Measurements from ENCODE around the gene SMCO4.
A peak's percentile ranks its signal among the peaks of the same experiment; 100 is the strongest.

Gene SMCO4

GRCh38 chr11:93543292-93543977, at the start of gene SMCO4:
SMCO4 (minus strand) TSS chr11:93543391; CDS start chr11:93479189, 64,202 bp downstream.
- TF ChIP-seq EZH2phosphoT487 (conservative IDR thresholded peaks at IDR 0.05; ENCODE audit: low read length) (no peak), CTCF (IDR thresholded peaks at IDR 0.05; ENCODE audit: insufficient read depth, low read length, poor library complexity, severe bottlenecking) (peak; percentile 52)
- Histone ChIP-seq H3F3A (ENCODE audit: insufficient read depth) (no peaks in the 10 kb centered on the region), H3K79me2 (ENCODE audit: insufficient read depth, low read length) (no peaks in the 10 kb centered on the region), H3K4me3 (ENCODE audit: insufficient read depth, low read length, poor library complexity, severe bottlenecking) (peak within 1 kb of the TSS; percentile 44), H2AFZ (ENCODE audit: low read depth, low read length, severe bottlenecking) (peak within 1 kb of the TSS; percentile 60), H3K27me3 (ENCODE audit: low read length) (no peaks in the 10 kb centered on the region), H3K27ac (ENCODE audit: low read depth, low read length) (no peak within 1 kb of the TSS), H3K9me3 (ENCODE audit: insufficient read depth, low read length) (no peaks in the 10 kb centered on the region), H3K9me2 (replicated peaks; ENCODE audit: insufficient read depth, low read length) (no peaks in the 10 kb centered on the region), H4K20me1 (ENCODE audit: low read depth, low read length) (no peaks in the 10 kb centered on the region), H3K36me3 (ENCODE audit: low read length) (no peaks in the 10 kb centered on the region), H3K9ac (ENCODE audit: low read length) (peak within 1 kb of the TSS; percentile 35; the same call in 1 of the 2 replicates), H3K4me2 (ENCODE audit: low read depth, low read length, poor library complexity, severe bottlenecking) (peak within 1 kb of the TSS; percentile 60)

GRCh38 chr11:93591247-93591898, 48.2 kb upstream of the SMCO4 start:
- H3K9me3 ChIP-seq (ENCODE audit: insufficient read depth, low read length) = no peaks in the 10 kb centered on the region
- H3K36me3 ChIP-seq (ENCODE audit: low read length) = no peaks in the 10 kb centered on the region
- TF ChIP-seq CTCF (IDR thresholded peaks at IDR 0.05; ENCODE audit: insufficient read depth, low read length, poor library complexity, severe bottlenecking) = no peak
- H3F3A ChIP-seq (ENCODE audit: insufficient read depth) = no peaks in the 10 kb centered on the region
- no peak overlapping the region for H3K9ac ChIP-seq (ENCODE audit: low read length)
- H3K9me2 ChIP-seq (replicated peaks; ENCODE audit: insufficient read depth, low read length) = no peaks in the 10 kb centered on the region
- H3K27me3 ChIP-seq (ENCODE audit: low read length) = no peaks in the 10 kb centered on the region
- H3K4me3 ChIP-seq (ENCODE audit: insufficient read depth, low read length, poor library complexity, severe bottlenecking) = no peak overlapping the region
- no peak overlapping the region for H3K4me2 ChIP-seq (ENCODE audit: low read depth, low read length, poor library complexity, severe bottlenecking)
- H2AFZ ChIP-seq (ENCODE audit: low read depth, low read length, severe bottlenecking) = no peak overlapping the region
- H3K27ac ChIP-seq (ENCODE audit: low read depth, low read length) = no peak overlapping the region
- no peaks in the 10 kb centered on the region for H4K20me1 ChIP-seq (ENCODE audit: low read depth, low read length)
- no peaks in the 10 kb centered on the region for H3K79me2 ChIP-seq (ENCODE audit: insufficient read depth, low read length)

DNA sequence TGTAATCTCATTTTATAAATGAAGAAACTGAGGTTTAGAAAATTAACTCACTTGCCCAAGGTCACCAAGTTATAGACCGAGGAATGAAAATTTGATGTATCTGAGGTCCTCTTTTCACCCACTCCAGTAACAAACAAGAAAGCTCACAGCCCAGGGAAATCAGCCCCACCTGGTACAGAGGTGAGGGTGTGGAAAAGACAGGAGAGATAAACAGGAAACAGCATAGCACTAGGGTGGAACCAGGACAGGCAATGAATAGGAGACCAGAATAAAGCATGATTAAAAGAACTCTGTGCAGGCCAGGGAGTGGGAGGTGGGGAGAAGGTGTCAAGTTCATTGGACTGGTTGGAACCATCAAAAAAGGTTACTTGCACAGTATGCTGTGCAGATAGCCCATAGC, 46.2 kb upstream of the SMCO4 start:
- Histone ChIP-seq H4K20me1 (ENCODE audit: low read depth, low read length) (no peaks in the 10 kb centered on the region), H3K9me2 (replicated peaks; ENCODE audit: insufficient read depth, low read length) (no peaks in the 10 kb centered on the region), H3K4me2 (ENCODE audit: low read depth, low read length, poor library complexity, severe bottlenecking) (no peak overlapping the region), H3K79me2 (ENCODE audit: insufficient read depth, low read length) (no peaks in the 10 kb centered on the region), H3K9me3 (ENCODE audit: insufficient read depth, low read length) (no peaks in the 10 kb centered on the region), H3K27ac (ENCODE audit: low read depth, low read length) (no peak overlapping the region), H3K36me3 (ENCODE audit: low read length) (no peaks in the 10 kb centered on the region), H3K9ac (ENCODE audit: low read length) (no peak overlapping the region), H2AFZ (ENCODE audit: low read depth, low read length, severe bottlenecking) (no peak overlapping the region), H3K27me3 (ENCODE audit: low read length) (no peaks in the 10 kb centered on the region), H3K4me3 (ENCODE audit: insufficient read depth, low read length, poor library complexity, severe bottlenecking) (no peak overlapping the region), H3F3A (ENCODE audit: insufficient read depth) (no peaks in the 10 kb centered on the region)
- TF ChIP-seq EZH2phosphoT487 (conservative IDR thresholded peaks at IDR 0.05; ENCODE audit: low read length) (no peak), CTCF (IDR thresholded peaks at IDR 0.05; ENCODE audit: insufficient read depth, low read length, poor library complexity, severe bottlenecking) (no peak)

Measured in SU-DHL-6 (cell line).